Loucy (cell line): ENCODE measurements around the gene COX4I2.

Experiments used
- H2AFZ ChIP-seq: fragments of 200-600 bp; sonication (generic); 2 replicates; pipeline ENCODE4 v1.6.0; 2016; ENCODE audit warnings: antibody characterized with exemption, mild to moderate bottlenecking, low read length, moderate library complexity
- H3F3A ChIP-seq: fragments of 200-600 bp; 2 replicates; pipeline ENCODE4 v1.6.0; 2016; ENCODE audit warnings: antibody characterized with exemption, low read depth, mild to moderate bottlenecking
- H3K27me3 ChIP-seq: fragments of 200-600 bp; sonication (generic); 2 replicates; pipeline ENCODE4 v1.6.1; 2014; ENCODE audit warnings: low read length, mild to moderate bottlenecking; ENCODE audit not compliant: insufficient read depth, poor library complexity, severe bottlenecking
- H3K36me3 ChIP-seq: fragments of 200-600 bp; sonication (generic); 2 replicates; pipeline ENCODE4 v1.6.1; 2016; ENCODE audit warnings: low read length; ENCODE audit not compliant: insufficient read depth
- H3K4me1 ChIP-seq: fragments of 200-600 bp; sonication (generic); 2 replicates; pipeline ENCODE4 v1.5.1; 2014; ENCODE audit warnings: low read length, mild to moderate bottlenecking; ENCODE audit not compliant: insufficient read depth, poor library complexity, severe bottlenecking
- H3K4me2 ChIP-seq: fragments of 200-600 bp; sonication (generic); 2 replicates; pipeline ENCODE4 v1.6.0; 2014; ENCODE audit warnings: antibody characterized with exemption, low read length, low read depth, mild to moderate bottlenecking; ENCODE audit not compliant: poor library complexity, severe bottlenecking
- H3K4me3 ChIP-seq: fragments of 200-600 bp; sonication (generic); 2 replicates; pipeline ENCODE4 v1.5.1; 2014; ENCODE audit warnings: low read length, mild to moderate bottlenecking, mixed read lengths; ENCODE audit not compliant: poor library complexity, severe bottlenecking
- H3K79me2 ChIP-seq: fragments of 200-600 bp; sonication (generic); 2 replicates; pipeline ENCODE4 v1.6.1; 2014; ENCODE audit warnings: low read length; ENCODE audit not compliant: insufficient read depth
- H3K9ac ChIP-seq: fragments of 200-600 bp; sonication (generic); 2 replicates; pipeline ENCODE4 v1.6.0; 2014; ENCODE audit warnings: mild to moderate bottlenecking, low read depth, low read length, moderate library complexity; ENCODE audit not compliant: poor library complexity, severe bottlenecking
- H3K9me2 ChIP-seq: fragments of 200-600 bp; sonication (generic); replicated peaks from 2 replicates; pipeline ENCODE4 v1.6.1; 2016; ENCODE audit warnings: low read depth, low read length, mixed read lengths
- H3K9me3 ChIP-seq: fragments of 200-600 bp; sonication (generic); 2 replicates; pipeline ENCODE4 v1.6.1; 2014; ENCODE audit warnings: mild to moderate bottlenecking, antibody characterized with exemption, low read length, low read depth; ENCODE audit not compliant: insufficient read depth
- H4K20me1 ChIP-seq: fragments of 200-600 bp; sonication (generic); 2 replicates; pipeline ENCODE4 v1.6.0; 2014; ENCODE audit warnings: antibody characterized with exemption, low read length, mild to moderate bottlenecking; ENCODE audit not compliant: insufficient read depth, poor library complexity, severe bottlenecking
- EZH2phosphoT487 ChIP-seq: fragments of 200-600 bp; IDR thresholded peaks from 2 replicates; pipeline ENCODE4 v1.6.1; 2018; ENCODE audit warnings: antibody characterized with exemption, mild to moderate bottlenecking, moderate library complexity, borderline replicate concordance
- TF ChIP-seq, protein P1 (sequence below): fragments of 200-600 bp; sonication (generic); conservative IDR thresholded peaks from 2 replicates; pipeline ENCODE4 v1.5.1; 2014; ENCODE audit warnings: mild to moderate bottlenecking, antibody characterized with exemption, low read length

The COX4I2 gene

DNA sequence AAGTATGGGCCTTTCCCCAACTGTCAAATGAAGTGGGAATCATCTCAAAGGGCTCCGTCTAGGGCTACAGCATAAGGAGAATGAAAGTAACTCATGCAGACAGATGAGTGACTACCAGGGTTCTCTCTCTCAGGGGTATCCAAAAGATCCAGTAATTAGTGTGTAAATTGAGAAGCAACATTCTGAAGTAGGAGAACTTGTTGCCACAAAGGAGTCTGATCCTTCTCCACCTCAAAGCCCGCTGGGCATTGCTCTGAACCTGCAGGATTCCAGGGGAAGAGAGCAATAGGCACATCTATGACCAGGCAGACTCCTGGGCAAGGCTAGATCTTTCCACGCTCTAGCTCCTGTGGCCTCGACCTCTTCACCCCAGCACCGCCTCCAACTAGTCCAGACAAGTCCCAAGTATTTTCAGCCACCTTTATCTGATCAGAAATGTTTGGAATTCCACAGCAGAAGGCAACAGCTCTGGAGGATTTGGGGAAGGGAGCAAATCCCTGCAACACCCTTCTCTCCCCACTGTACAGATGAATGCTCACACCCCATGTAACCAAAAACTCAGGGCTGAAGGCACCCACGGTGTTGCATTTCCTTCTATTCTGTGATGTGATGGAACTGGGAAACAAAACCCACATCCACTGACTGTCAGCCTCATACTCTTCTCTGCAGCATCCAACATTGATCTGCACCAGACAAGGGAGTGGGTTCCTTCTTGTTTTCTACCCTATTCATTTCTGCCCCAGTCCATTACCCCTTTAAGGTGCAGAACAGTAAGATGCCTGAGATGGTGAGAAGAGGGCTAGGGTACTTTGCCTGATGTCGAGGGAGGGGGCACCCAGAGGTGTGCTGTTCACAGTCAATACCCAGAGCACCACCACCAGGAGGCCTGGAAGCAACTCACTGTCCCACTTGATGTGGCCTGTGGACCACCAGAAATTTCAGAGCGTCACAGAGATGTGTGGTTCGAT, 41.0 kb downstream of the COX4I2 start:
- H2AFZ ChIP-seq, result no peak overlapping the region
- peak overlapping the region; percentile 56 for H3K9ac ChIP-seq
- H4K20me1 ChIP-seq, result no peaks in the 10 kb centered on the region
- peaks cover 83% of the 10 kb centered on the region for H3K4me1 ChIP-seq
- no peak overlapping the region for H3K4me2 ChIP-seq
- peaks cover 70% of the 10 kb centered on the region for H3K79me2 ChIP-seq
- no peak for TF ChIP-seq EZH2phosphoT487
- TF ChIP-seq, protein P1, sequence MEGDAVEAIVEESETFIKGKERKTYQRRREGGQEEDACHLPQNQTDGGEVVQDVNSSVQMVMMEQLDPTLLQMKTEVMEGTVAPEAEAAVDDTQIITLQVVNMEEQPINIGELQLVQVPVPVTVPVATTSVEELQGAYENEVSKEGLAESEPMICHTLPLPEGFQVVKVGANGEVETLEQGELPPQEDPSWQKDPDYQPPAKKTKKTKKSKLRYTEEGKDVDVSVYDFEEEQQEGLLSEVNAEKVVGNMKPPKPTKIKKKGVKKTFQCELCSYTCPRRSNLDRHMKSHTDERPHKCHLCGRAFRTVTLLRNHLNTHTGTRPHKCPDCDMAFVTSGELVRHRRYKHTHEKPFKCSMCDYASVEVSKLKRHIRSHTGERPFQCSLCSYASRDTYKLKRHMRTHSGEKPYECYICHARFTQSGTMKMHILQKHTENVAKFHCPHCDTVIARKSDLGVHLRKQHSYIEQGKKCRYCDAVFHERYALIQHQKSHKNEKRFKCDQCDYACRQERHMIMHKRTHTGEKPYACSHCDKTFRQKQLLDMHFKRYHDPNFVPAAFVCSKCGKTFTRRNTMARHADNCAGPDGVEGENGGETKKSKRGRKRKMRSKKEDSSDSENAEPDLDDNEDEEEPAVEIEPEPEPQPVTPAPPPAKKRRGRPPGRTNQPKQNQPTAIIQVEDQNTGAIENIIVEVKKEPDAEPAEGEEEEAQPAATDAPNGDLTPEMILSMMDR, result no peak
- H3K36me3 ChIP-seq, result peaks cover 10% of the 10 kb centered on the region; the same call in 1 of the 2 replicates
- no peak overlapping the region for H3K4me3 ChIP-seq
- H3K27me3 ChIP-seq, result no peaks in the 10 kb centered on the region
- peaks cover 15% of the 10 kb centered on the region for H3F3A ChIP-seq
- no peaks in the 10 kb centered on the region for H3K9me2 ChIP-seq
- H3K9me3 ChIP-seq, result no peaks in the 10 kb centered on the region

DNA sequence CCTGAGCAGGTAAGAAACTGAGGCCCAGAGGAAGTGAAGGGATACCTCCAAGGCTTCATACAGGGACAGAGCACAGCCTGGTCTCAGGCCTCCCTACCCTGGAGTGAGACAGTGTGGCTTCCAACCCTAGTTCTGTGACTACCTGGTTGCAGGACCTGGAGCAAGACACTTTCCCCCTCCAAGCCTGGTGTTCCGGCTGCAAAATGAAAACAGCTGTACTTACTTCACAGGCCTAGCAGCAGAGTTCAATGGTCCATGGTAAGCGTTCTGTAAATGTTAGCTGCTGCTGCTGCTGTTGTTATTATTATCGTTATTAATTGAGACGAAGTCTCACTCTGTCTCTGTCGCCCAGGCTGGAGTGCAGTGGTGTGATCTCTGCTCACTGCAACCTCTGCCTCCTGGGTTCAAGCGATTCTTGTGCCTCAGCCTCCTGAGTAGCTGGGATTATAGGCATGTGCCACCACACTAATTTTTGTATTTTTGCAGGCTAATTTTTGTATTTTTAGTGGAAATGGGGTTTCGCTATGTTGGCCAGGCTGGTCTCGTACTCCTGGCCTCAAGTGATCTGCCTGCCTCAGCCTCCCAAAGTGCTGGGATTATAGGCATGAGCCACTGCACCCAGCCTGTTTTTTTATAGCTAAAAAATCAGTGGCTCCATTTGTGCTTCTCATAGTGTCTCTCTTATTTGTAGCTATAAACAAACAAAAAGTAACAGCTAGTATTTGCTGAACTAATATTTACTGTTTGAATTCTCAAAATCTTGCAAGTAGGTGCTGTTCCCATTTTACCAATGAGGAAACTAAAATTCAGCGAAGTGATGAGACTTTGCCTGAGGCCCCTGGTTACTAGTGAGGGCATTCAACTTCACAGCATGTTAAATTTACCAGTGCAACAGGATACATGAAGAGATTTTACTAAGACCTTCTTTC, 41.9 kb downstream of the COX4I2 start:
- Histone ChIP-seq H2AFZ (no peak overlapping the region), H3K4me2 (no peak overlapping the region), H3K9ac (peak overlapping the region; percentile 20), H3K36me3 (peaks cover 10% of the 10 kb centered on the region; the same call in 1 of the 2 replicates), H3K4me3 (no peak overlapping the region), H3K9me2 (no peaks in the 10 kb centered on the region), H3K79me2 (peaks cover 79% of the 10 kb centered on the region), H3K27me3 (no peaks in the 10 kb centered on the region), H3K4me1 (peaks cover 83% of the 10 kb centered on the region), H3K9me3 (no peaks in the 10 kb centered on the region), H4K20me1 (no peaks in the 10 kb centered on the region), H3F3A (peaks cover 5% of the 10 kb centered on the region)
- TF ChIP-seq EZH2phosphoT487, result no peak
- TF ChIP-seq, protein P1, result no peak

DNA sequence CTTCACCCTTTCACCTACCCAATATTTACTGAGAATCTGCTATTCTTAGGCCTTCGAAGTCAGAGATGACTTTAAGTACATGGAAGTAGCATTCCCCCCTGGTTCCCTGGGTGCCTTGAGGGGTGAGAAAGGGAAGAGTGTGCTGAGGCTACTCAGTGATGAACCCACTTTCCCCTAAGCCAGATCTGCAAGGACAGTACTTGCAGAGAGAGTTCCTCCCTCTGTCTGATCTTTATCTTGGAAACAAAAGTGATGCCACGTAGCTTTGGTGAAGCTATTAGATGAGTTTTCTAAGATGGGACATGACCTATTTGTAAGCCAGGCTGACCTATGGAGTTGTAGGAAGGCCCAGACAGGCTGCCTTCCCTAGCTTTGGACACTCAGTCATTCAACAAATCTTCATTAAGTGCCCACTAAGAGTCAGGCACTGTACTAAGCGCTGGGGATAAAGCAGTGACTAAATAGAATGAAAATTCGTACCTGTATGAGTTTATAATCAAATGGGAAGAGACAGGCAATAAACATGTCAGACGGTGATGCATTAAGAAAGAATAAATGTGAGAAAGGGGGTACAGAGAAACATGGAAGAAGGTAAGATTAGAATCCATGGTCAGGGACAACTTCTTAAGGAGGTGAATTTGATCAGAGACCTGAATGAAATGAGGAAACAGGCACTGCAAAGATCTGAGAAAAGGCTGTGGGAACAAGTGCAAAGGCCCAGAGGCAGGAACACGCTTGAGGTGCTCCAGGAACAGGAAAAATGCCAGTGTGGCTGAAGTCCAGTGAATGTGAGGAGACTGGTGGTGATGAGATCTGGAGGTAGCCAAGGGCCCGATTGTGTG, 42.8 kb downstream of the COX4I2 start:
- peaks cover 8% of the 10 kb centered on the region; the same call in 1 of the 2 replicates for H3F3A ChIP-seq
- TF ChIP-seq, protein P1, result no peak
- TF ChIP-seq EZH2phosphoT487, result no peak
- H3K27me3 ChIP-seq, result no peaks in the 10 kb centered on the region
- peaks cover 82% of the 10 kb centered on the region for H3K79me2 ChIP-seq
- no peaks in the 10 kb centered on the region for H3K9me3 ChIP-seq
- peaks cover 81% of the 10 kb centered on the region for H3K4me1 ChIP-seq
- peak overlapping the region; percentile 13 for H3K4me2 ChIP-seq
- H3K9me2 ChIP-seq, result no peaks in the 10 kb centered on the region
- H3K4me3 ChIP-seq, result no peak overlapping the region
- H3K9ac ChIP-seq, result peak overlapping the region; percentile 20
- H3K36me3 ChIP-seq, result peaks cover 10% of the 10 kb centered on the region; the same call in 1 of the 2 replicates
- H4K20me1 ChIP-seq, result no peaks in the 10 kb centered on the region
- H2AFZ ChIP-seq, result no peak overlapping the region
